ENCODE data around the gene ZC3H18. TPM values are rescaled to one million over a fixed set of nuclear protein-coding genes. Genes with fewer than 3 reads are reported as not detected.
A peak's percentile ranks its signal among the peaks of the same experiment; 100 is the strongest.

ZC3H18 gene
- total and polyA plus RNA-seq, 3 experiments from 2014 or later = 21.6 to 102 (median 91.4) TPM

GRCh38 chr16:88591577-88592021, 21.4 kb downstream of the ZC3H18 start:
- Mint-ChIP-seq H3K27me3 (no peaks in the 10 kb centered on the region), H3K27ac (peak overlapping the region in 7 of 8 donors; percentile 23 to 97 (median 77)), H3K36me3 (peaks cover 0 to 73% (median 23%) of the 10 kb centered on the region in 3 donors), H3K4me3 (peak overlapping the region in 1 of 7 donors; percentile 17), H3K4me1 (peaks cover 31 to 55% (median 40%) of the 10 kb centered on the region in 3 donors), H3K9me3 (no peaks in the 10 kb centered on the region)
- no peak overlapping the region for H3K27ac ChIP-seq (ENCODE audit: low read depth, low read length)
- H3K4me1 ChIP-seq (ENCODE audit: insufficient read depth, low read length) = no peaks in the 10 kb centered on the region
- H3K27me3 ChIP-seq (ENCODE audit: insufficient read depth, low read length, poor library complexity, severe bottlenecking) = no peaks in the 10 kb centered on the region
- ChIA-PET POLR2A (interaction anchor here (0.7 kb wide), 2 partner anchors 20 to 159 kb away, joined by 3 to 4 read pairs; no protein-coding TSS in a partner anchor), CTCF (interaction anchor here (0.7 kb wide), 1 partner anchor 208 kb away, joined by 3 read pairs; no protein-coding TSS in a partner anchor)
- DNase-seq = no peak
- no peak overlapping the region for H3K4me3 ChIP-seq (ENCODE audit: low read length)
- H3K36me3 ChIP-seq (ENCODE audit: insufficient read depth, low read length) = peaks cover 37% of the 10 kb centered on the region
- no peaks in the 10 kb centered on the region for H3K9me3 ChIP-seq (ENCODE audit: low read length)

- Histone ChIP-seq H3K27ac (ENCODE audit: low read depth, low read length) (no peak overlapping the region), H3K4me1 (ENCODE audit: insufficient read depth, low read length) (no peaks in the 10 kb centered on the region), H3K36me3 (ENCODE audit: insufficient read depth, low read length) (peaks cover 25% of the 10 kb centered on the region), H3K9me3 (ENCODE audit: low read length) (no peaks in the 10 kb centered on the region), H3K4me3 (ENCODE audit: low read length) (no peak overlapping the region), H3K27me3 (ENCODE audit: insufficient read depth, low read length, poor library complexity, severe bottlenecking) (no peaks in the 10 kb centered on the region)
- ChIA-PET POLR2A (no interaction called here), CTCF (no interaction called here)
- Mint-ChIP-seq H3K27ac (peak overlapping the region in 4 of 8 donors; percentile 18 to 82 (median 47)), H3K4me1 (peaks cover 26 to 40% (median 40%) of the 10 kb centered on the region in 3 donors), H3K27me3 (no peaks in the 10 kb centered on the region), H3K4me3 (no peak overlapping the region), H3K36me3 (peaks cover 0 to 66% (median 17%) of the 10 kb centered on the region in 3 donors), H3K9me3 (no peaks in the 10 kb centered on the region)
- DNase-seq = no peak
Observed at GRCh38 chr16:88593061-88593460, 22.9 kb downstream of the ZC3H18 start.

GRCh38 chr16:88593489-88593888, 23.3 kb downstream of the ZC3H18 start:
- Mint-ChIP-seq H3K4me1 (peaks cover 25 to 36% (median 36%) of the 10 kb centered on the region in 3 donors), H3K36me3 (peaks cover 0 to 66% (median 17%) of the 10 kb centered on the region in 3 donors), H3K9me3 (no peaks in the 10 kb centered on the region), H3K4me3 (no peak overlapping the region), H3K27me3 (no peaks in the 10 kb centered on the region), H3K27ac (peak overlapping the region in 1 of 8 donors; percentile 63)
- no peak for DNase-seq
- Histone ChIP-seq H3K27ac (ENCODE audit: low read depth, low read length) (no peak overlapping the region), H3K4me3 (ENCODE audit: low read length) (no peak overlapping the region), H3K9me3 (ENCODE audit: low read length) (no peaks in the 10 kb centered on the region), H3K4me1 (ENCODE audit: insufficient read depth, low read length) (no peaks in the 10 kb centered on the region), H3K36me3 (ENCODE audit: insufficient read depth, low read length) (peaks cover 25% of the 10 kb centered on the region), H3K27me3 (ENCODE audit: insufficient read depth, low read length, poor library complexity, severe bottlenecking) (no peaks in the 10 kb centered on the region)
- ChIA-PET POLR2A (no interaction called here), CTCF (no interaction called here)

GRCh38 chr16:88593910-88594309, 23.7 kb downstream of the ZC3H18 start:
- Histone ChIP-seq H3K27ac (ENCODE audit: low read depth, low read length) (no peak overlapping the region), H3K27me3 (ENCODE audit: insufficient read depth, low read length, poor library complexity, severe bottlenecking) (no peaks in the 10 kb centered on the region), H3K36me3 (ENCODE audit: insufficient read depth, low read length) (peaks cover 26% of the 10 kb centered on the region), H3K4me3 (ENCODE audit: low read length) (no peak overlapping the region), H3K4me1 (ENCODE audit: insufficient read depth, low read length) (no peaks in the 10 kb centered on the region), H3K9me3 (ENCODE audit: low read length) (no peaks in the 10 kb centered on the region)
- Mint-ChIP-seq H3K4me3 (no peak overlapping the region), H3K27me3 (no peaks in the 10 kb centered on the region), H3K36me3 (peaks cover 0 to 65% (median 17%) of the 10 kb centered on the region in 3 donors), H3K4me1 (peaks cover 23 to 32% (median 32%) of the 10 kb centered on the region in 3 donors), H3K27ac (peak overlapping the region in 1 of 8 donors; percentile 36), H3K9me3 (no peaks in the 10 kb centered on the region)
- DNase-seq = no peak
- ChIA-PET CTCF (no interaction called here), POLR2A (no interaction called here)

GRCh38 chr16:88595101-88595500, 24.9 kb downstream of the ZC3H18 start:
- POLR2A ChIA-PET = interaction anchor here (0.6 to 1.3 kb wide), 3 partner anchors 25 to 781 kb away, joined by 4 to 7 read pairs (median 5); partner anchors contain the start of gene ZC3H18
- Histone ChIP-seq H3K27me3 (ENCODE audit: insufficient read depth, low read length, poor library complexity, severe bottlenecking) (no peaks in the 10 kb centered on the region), H3K4me3 (ENCODE audit: low read length) (no peak overlapping the region), H3K9me3 (ENCODE audit: low read length) (no peaks in the 10 kb centered on the region), H3K36me3 (ENCODE audit: insufficient read depth, low read length) (peaks cover 28% of the 10 kb centered on the region), H3K4me1 (ENCODE audit: insufficient read depth, low read length) (no peaks in the 10 kb centered on the region), H3K27ac (ENCODE audit: low read depth, low read length) (no peak overlapping the region)
- no peaks in the 10 kb centered on the region for H3K9me3 Mint-ChIP-seq
- H3K4me3 Mint-ChIP-seq = no peak overlapping the region
- no peaks in the 10 kb centered on the region for H3K27me3 Mint-ChIP-seq
- peaks cover 15 to 22% (median 21%) of the 10 kb centered on the region in 3 donors for H3K4me1 Mint-ChIP-seq
- CTCF ChIA-PET = no interaction called here
- DNase-seq = no peak
- peaks cover 0 to 67% (median 19%) of the 10 kb centered on the region in 3 donors for H3K36me3 Mint-ChIP-seq
- H3K27ac Mint-ChIP-seq = no peak overlapping the region

GRCh38 chr16:88595921-88596320, 25.7 kb downstream of the ZC3H18 start:
- ChIA-PET CTCF (interaction anchor here (1.6 kb wide), 1 partner anchor 11 kb away, joined by 4 read pairs; no protein-coding TSS in a partner anchor), POLR2A (interaction anchor here (0.6 to 1.3 kb wide), 3 partner anchors 25 to 780 kb away, joined by 4 to 7 read pairs (median 5); partner anchors contain the start of gene ZC3H18)
- Mint-ChIP-seq H3K27me3 (no peaks in the 10 kb centered on the region), H3K27ac (peak overlapping the region in 4 of 8 donors; percentile 22 to 65 (median 44)), H3K9me3 (no peaks in the 10 kb centered on the region), H3K36me3 (peaks cover 4 to 69% (median 22%) of the 10 kb centered on the region in 3 donors), H3K4me3 (no peak overlapping the region), H3K4me1 (peaks cover 15 to 22% (median 20%) of the 10 kb centered on the region in 3 donors)
- peaks cover 33% of the 10 kb centered on the region for H3K36me3 ChIP-seq (ENCODE audit: insufficient read depth, low read length)
- no peaks in the 10 kb centered on the region for H3K4me1 ChIP-seq (ENCODE audit: insufficient read depth, low read length)
- no peaks in the 10 kb centered on the region for H3K27me3 ChIP-seq (ENCODE audit: insufficient read depth, low read length, poor library complexity, severe bottlenecking)
- no peaks in the 10 kb centered on the region for H3K9me3 ChIP-seq (ENCODE audit: low read length)
- no peak overlapping the region for H3K4me3 ChIP-seq (ENCODE audit: low read length)
- H3K27ac ChIP-seq (ENCODE audit: low read depth, low read length) = no peak overlapping the region
- no peak for DNase-seq

GRCh38 chr16:88596483-88596882, 26.3 kb downstream of the ZC3H18 start:
- Histone ChIP-seq H3K9me3 (ENCODE audit: low read length) (no peaks in the 10 kb centered on the region), H3K4me1 (ENCODE audit: insufficient read depth, low read length) (no peaks in the 10 kb centered on the region), H3K27me3 (ENCODE audit: insufficient read depth, low read length, poor library complexity, severe bottlenecking) (no peaks in the 10 kb centered on the region), H3K27ac (ENCODE audit: low read depth, low read length) (no peak overlapping the region), H3K4me3 (ENCODE audit: low read length) (no peak overlapping the region), H3K36me3 (ENCODE audit: insufficient read depth, low read length) (peaks cover 38% of the 10 kb centered on the region)
- H3K27me3 Mint-ChIP-seq = no peaks in the 10 kb centered on the region
- H3K4me3 Mint-ChIP-seq = no peak overlapping the region
- CTCF ChIA-PET = interaction anchor here (1.6 kb wide), 1 partner anchor 11 kb away, joined by 4 read pairs; no protein-coding TSS in a partner anchor
- DNase-seq = no peak
- H3K27ac Mint-ChIP-seq = peak overlapping the region in 2 of 8 donors; percentile 8 to 22
- H3K9me3 Mint-ChIP-seq = no peaks in the 10 kb centered on the region
- peaks cover 4 to 74% (median 21%) of the 10 kb centered on the region in 3 donors for H3K36me3 Mint-ChIP-seq
- H3K4me1 Mint-ChIP-seq = peaks cover 16 to 21% (median 19%) of the 10 kb centered on the region in 3 donors
- POLR2A ChIA-PET = interaction anchor here (1.3 kb wide), 1 partner anchor 26 kb away, joined by 7 read pairs; the partner anchor contains the start of gene ZC3H18

GRCh38 chr16:88597856-88598491, 27.8 kb downstream of the ZC3H18 start:
- Histone ChIP-seq H3K4me1 (ENCODE audit: insufficient read depth, low read length) (no peaks in the 10 kb centered on the region), H3K4me3 (ENCODE audit: low read length) (no peak overlapping the region), H3K27me3 (ENCODE audit: insufficient read depth, low read length, poor library complexity, severe bottlenecking) (no peaks in the 10 kb centered on the region), H3K27ac (ENCODE audit: low read depth, low read length) (no peak overlapping the region), H3K36me3 (ENCODE audit: insufficient read depth, low read length) (peaks cover 49% of the 10 kb centered on the region), H3K9me3 (ENCODE audit: low read length) (no peaks in the 10 kb centered on the region)
- no peak overlapping the region for H3K4me3 Mint-ChIP-seq
- no peak for DNase-seq
- H3K9me3 Mint-ChIP-seq = no peaks in the 10 kb centered on the region
- H3K4me1 Mint-ChIP-seq = peaks cover 8 to 11% (median 10%) of the 10 kb centered on the region in 3 donors
- H3K27me3 Mint-ChIP-seq = no peaks in the 10 kb centered on the region
- CTCF ChIA-PET = no interaction called here
- peaks cover 4 to 78% (median 16%) of the 10 kb centered on the region in 3 donors for H3K36me3 Mint-ChIP-seq
- POLR2A ChIA-PET = no interaction called here
- no peak overlapping the region for H3K27ac Mint-ChIP-seq
